Omental fat pad (tissue), 4 donors: ENCODE data around the gene RGS1. TPM values are rescaled to one million over a fixed set of nuclear protein-coding genes. Genes with fewer than 3 reads are reported as not detected.

ENCODE experiments used
- ATAC-seq: fragments of 150-250 bp; one replicate; pipeline ENCODE4 v1.9.1; 2016; ENCODE audit warnings: mild to moderate bottlenecking, moderate library complexity; ENCODE audit not compliant: low FRiP score
- DNase-seq: peaks from one replicate; pipeline ENCODE4 v3.0.0-alpha.2; 2019; ENCODE audit warnings: low spot score
- total RNA-seq, 4 donors: library from RNA; depleted of rRNA; stranded (reverse); fragments of >200 nt; gene quantifications; one replicate each; pipeline ENCODE4 v1.1.0, GENCODE V29; 2016
- TF ChIP-seq, protein P1 (sequence below), 3 donors: fragments of 450-650 bp; IDR thresholded peaks; one replicate each; pipeline ENCODE4 v1.5.1; 2016 to 2017; ENCODE audit warnings: antibody characterized with exemption in 3 of 3, mild to moderate bottlenecking in 3 of 3, moderate library complexity in 2 of 3

Gene RGS1
- total RNA-seq, 4 donors from 2014 or later: 28.4 to 63.6 (median 47.1) TPM

DNA sequence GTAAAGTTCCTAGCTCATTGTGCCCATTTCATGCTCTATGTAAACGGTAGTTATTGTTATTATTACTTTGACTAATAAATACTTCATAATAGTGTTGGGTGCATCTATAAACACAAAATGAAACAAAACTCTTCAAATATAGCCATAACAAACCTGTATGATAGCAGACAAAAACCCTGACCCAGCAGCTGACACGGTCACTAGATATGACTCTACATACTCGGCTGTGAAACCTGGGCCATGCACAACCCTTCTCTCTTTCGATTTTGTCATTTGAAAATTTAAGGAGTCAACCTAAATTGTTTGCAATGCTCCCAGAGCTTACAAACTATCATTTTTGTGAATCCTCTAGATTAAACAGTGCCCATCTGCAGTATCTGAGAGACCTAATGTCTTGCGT lies 52.3 kb downstream of the RGS1 start:
- TF ChIP-seq, protein P1, sequence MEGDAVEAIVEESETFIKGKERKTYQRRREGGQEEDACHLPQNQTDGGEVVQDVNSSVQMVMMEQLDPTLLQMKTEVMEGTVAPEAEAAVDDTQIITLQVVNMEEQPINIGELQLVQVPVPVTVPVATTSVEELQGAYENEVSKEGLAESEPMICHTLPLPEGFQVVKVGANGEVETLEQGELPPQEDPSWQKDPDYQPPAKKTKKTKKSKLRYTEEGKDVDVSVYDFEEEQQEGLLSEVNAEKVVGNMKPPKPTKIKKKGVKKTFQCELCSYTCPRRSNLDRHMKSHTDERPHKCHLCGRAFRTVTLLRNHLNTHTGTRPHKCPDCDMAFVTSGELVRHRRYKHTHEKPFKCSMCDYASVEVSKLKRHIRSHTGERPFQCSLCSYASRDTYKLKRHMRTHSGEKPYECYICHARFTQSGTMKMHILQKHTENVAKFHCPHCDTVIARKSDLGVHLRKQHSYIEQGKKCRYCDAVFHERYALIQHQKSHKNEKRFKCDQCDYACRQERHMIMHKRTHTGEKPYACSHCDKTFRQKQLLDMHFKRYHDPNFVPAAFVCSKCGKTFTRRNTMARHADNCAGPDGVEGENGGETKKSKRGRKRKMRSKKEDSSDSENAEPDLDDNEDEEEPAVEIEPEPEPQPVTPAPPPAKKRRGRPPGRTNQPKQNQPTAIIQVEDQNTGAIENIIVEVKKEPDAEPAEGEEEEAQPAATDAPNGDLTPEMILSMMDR (IDR thresholded peaks at IDR 0.05): no peak
- no peak for DNase-seq
- ATAC-seq: no peak

DNA sequence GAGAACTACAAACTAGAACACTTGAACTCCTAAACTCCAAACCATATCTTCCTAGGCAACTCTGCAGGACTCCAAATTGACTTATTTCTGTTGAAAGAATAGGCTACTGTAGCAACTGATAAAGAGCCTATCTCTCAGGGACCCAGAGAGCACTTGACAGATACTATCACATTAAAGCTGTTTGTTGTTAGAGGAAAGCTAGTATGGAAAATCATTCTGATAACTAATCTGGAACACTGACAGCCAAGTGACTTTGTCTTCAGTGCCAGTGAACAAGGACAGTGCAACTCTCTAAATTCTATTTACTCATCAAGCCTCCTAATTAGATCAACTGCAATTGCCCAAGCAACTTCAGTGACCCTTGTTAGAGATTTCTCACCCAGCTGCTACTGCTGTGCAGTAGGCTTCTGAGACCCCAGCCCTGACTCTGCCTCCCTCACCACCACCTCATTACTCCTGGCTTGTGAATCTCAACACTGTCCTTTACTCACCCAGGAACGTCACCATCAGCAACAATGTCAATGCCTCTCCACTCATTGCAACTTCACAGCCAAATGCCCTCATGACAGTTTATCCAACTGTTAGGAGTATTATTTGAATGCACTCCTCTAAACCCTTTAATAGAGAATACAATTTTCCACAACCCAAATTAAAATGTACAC lies 53.0 kb downstream of the RGS1 start:
- no peak for ATAC-seq
- TF ChIP-seq, protein P1 (IDR thresholded peaks at IDR 0.05): no peak
- no peak for DNase-seq

DNA sequence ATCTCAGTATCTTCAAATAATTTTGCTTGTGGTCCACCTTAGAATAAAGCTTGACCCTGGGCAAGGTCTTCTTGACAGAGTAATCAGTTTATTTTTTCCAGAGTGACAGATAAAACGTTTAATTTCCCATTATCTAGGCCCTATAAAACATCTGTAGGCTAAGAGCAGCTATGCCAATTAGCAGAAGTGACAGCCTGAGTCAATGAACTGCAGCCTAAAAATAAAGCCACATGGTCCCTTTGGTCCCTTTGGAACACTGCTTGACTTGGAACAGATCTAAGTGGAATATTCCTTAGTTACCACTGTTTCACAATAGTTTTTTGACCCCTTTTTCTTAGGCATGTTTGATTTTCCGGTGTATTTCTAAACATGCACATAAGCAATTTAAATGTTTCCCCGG lies 54.0 kb downstream of the RGS1 start:
- TF ChIP-seq, protein P1 (IDR thresholded peaks at IDR 0.05): no peak
- no peak for ATAC-seq
- DNase-seq: no peak

Other genes starting within 250 kb of the RGS1 start
- gene RGS13, start 60.4 kb downstream of the RGS1 start, total RNA-seq: under 1 TPM in 3 of 4 donors, not detected in 1; 0.60 to 0.65 (median 0.63) TPM
- gene RGS2, start 233.3 kb downstream of the RGS1 start, total RNA-seq: 100 to 1,000 TPM in 3 of 4 donors, 10 to 100 TPM in 1; 92.2 to 375 (median 140) TPM